GM12878 (cell line): ENCODE measurements around the gene NUDT3. TPM values are rescaled to one million over a fixed set of nuclear protein-coding genes. Genes with fewer than 3 reads are reported as not detected.

ENCODE experiments used
- BACH1 ChIP-seq: fragments of 450-650 bp; IDR thresholded peaks from 2 replicates; pipeline ENCODE4 v1.6.1; 2017; ENCODE audit warnings: mild to moderate bottlenecking, borderline replicate concordance
- BMI1 ChIP-seq: fragments of 450-650 bp; IDR thresholded peaks from 2 replicates; pipeline ENCODE4 v1.6.1; 2016; ENCODE audit warnings: mild to moderate bottlenecking, moderate library complexity, borderline replicate concordance
- JUNB ChIP-seq: IDR thresholded peaks from 2 replicates; pipeline ENCODE4 v1.6.1; 2016; ENCODE audit warnings: antibody characterized with exemption, mild to moderate bottlenecking
- NBN ChIP-seq: fragments of 450-650 bp; IDR thresholded peaks from 2 replicates; pipeline ENCODE4 v1.6.1; 2016
- PAX5 ChIP-seq: IDR thresholded peaks from 2 replicates; pipeline ENCODE4 v1.6.1; 2011; ENCODE audit warnings: low read depth, low read length, borderline replicate concordance
- PAX8 ChIP-seq: fragments of 450-650 bp; IDR thresholded peaks from 2 replicates; pipeline ENCODE4 v1.6.1; 2017; ENCODE audit warnings: mild to moderate bottlenecking, moderate library complexity
- TAF1 ChIP-seq: IDR thresholded peaks from 2 replicates; pipeline ENCODE4 v1.6.1; 2011; ENCODE audit warnings: mild to moderate bottlenecking, low read depth, low read length, borderline replicate concordance
- WRNIP1 ChIP-seq: IDR thresholded peaks from 2 replicates; pipeline ENCODE4 v1.6.1; 2011; ENCODE audit warnings: low read depth, low read length, improper control_type of control experiment, borderline replicate concordance
- polyA plus RNA-seq, 11 experiments: library from polyadenylated mRNA; depleted of rRNA in 4 of 11; unstranded in 6 of 11; stranded (reverse) in 5 of 11; fragments of >200 nt; fragmentation: Nextera tagmentation in 4 of 11; fragmentation: Illumina TruSeq in 1 of 11; extraction: Ambion mirVana in 4 of 11; extraction: Trizol in 1 of 11; gene quantifications; 1 replicate in 1 of 11; 2 replicates in 10 of 11; pipeline versions ENCODE4 v1.2.1 to v1.2.3, GENCODE V29; 2011 to 2016; ENCODE audit warnings: inconsistent platforms in 2 of 11, missing spikeins in 2 of 11, low read depth in 1 of 11
- total RNA-seq, 4 experiments: library from RNA; depleted of rRNA in 3 of 4; stranded (reverse); fragments of >200 nt in 3 of 4; fragmentation: Illumina TruSeq in 1 of 4; extraction: Trizol in 1 of 4; gene quantifications; 2 replicates each; pipeline versions ENCODE4 v1.2.1 to v1.2.3, GENCODE V29; 2013 to 2021
- TF ChIP-seq, protein P1 (sequence below): fragments of 450-650 bp; IDR thresholded peaks from 2 replicates; pipeline ENCODE4 v1.6.1; 2017; ENCODE audit warnings: antibody characterized with exemption, mild to moderate bottlenecking, moderate library complexity

Gene NUDT3
- total and polyA plus RNA-seq, 10 of the 15 experiments (the other 5 are each of a cell fraction or from before 2014, with no cell fraction given), result 2.4 to 32.3 (median 25.5) TPM

DNA sequence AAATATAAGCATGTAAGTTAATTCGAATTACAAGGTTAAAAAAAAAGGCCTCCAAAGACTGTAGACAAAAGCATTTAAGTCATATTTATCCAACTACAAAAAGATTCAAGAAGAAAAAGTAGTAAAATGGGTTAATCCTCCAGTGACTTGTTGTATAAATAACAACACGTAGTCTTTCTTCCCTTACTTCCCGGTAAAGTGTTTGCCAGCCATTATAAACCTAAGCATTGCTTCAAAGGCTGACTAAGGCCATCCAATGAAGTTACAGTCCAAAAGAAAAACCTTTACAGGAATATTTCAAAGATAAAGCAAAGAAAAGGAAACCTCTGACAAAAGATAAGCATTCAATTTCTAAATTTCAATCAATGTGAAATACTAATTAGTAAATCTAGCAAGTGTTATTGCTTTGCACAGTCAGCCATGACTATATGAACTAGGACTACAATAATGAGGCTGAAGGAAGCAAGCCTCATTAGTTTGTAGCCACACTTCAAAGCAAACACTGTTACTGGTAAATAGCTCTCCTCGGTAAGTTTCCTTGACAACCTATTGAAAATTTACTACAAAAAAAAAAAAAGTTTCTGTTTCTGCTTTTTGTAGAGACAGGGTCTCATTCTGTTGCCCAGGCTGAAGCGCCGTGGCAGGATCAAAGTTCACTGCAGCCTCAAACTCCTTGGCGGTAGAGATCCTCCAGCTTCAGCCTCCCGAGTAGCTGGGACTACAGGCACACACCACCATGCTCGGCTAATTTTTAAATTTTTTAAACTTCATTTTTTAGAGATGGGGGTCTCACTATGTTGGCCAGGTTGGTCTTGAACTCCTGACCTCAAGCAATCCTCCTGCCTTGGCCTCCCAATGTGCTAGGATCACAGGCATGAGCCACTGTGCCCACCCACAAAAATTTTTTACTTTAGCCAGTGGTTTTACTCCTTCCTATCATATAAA is 46.0 kb downstream of the NUDT3 start (continued):
- TF ChIP-seq PAX5 (peak; percentile 46; the same call in 1 of the 2 replicates), BACH1 (peak; percentile 26; the same call in 1 of the 2 replicates), PAX8 (no peak), BMI1 (peak; percentile 77), NBN (peak; percentile 31; the same call in 1 of the 2 replicates), WRNIP1 (no peak), JUNB (no peak), TAF1 (no peak)
- TF ChIP-seq, protein P1, sequence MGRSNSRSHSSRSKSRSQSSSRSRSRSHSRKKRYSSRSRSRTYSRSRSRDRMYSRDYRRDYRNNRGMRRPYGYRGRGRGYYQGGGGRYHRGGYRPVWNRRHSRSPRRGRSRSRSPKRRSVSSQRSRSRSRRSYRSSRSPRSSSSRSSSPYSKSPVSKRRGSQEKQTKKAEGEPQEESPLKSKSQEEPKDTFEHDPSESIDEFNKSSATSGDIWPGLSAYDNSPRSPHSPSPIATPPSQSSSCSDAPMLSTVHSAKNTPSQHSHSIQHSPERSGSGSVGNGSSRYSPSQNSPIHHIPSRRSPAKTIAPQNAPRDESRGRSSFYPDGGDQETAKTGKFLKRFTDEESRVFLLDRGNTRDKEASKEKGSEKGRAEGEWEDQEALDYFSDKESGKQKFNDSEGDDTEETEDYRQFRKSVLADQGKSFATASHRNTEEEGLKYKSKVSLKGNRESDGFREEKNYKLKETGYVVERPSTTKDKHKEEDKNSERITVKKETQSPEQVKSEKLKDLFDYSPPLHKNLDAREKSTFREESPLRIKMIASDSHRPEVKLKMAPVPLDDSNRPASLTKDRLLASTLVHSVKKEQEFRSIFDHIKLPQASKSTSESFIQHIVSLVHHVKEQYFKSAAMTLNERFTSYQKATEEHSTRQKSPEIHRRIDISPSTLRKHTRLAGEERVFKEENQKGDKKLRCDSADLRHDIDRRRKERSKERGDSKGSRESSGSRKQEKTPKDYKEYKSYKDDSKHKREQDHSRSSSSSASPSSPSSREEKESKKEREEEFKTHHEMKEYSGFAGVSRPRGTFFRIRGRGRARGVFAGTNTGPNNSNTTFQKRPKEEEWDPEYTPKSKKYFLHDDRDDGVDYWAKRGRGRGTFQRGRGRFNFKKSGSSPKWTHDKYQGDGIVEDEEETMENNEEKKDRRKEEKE, result no peak
